Central memory CD8-positive, alpha-beta T cell (primary cell): ENCODE data around the gene CD72.

Source experiments
- ATAC-seq: fragments of 150-1000 bp; cut with Tn5 transposase; replicated peaks from 2 replicates; pipeline ENCODE4 v1.10.0; 2022; ENCODE audit warnings: mild to moderate bottlenecking, moderate FRiP score, moderate number of reproducible peaks; ENCODE audit not compliant: poor library complexity, severe bottlenecking; ENCODE audit errors: extremely low read depth
- DNase-seq, 2 donors: peaks; one replicate each; pipeline ENCODE4 v3.0.0; 2021; ENCODE audit warnings: low spot score in 2 of 2
- H3K27ac Mint-ChIP-seq: one replicate; pipeline ENCODE4 v1.8.0; 2022; ENCODE audit warnings: low read depth, mild to moderate bottlenecking, moderate library complexity, mixed read lengths
- H3K27me3 Mint-ChIP-seq: one replicate; pipeline ENCODE4 v1.8.0; 2022; ENCODE audit warnings: mixed read lengths
- H3K36me3 Mint-ChIP-seq: one replicate; pipeline ENCODE4 v1.8.0; 2022; ENCODE audit warnings: mild to moderate bottlenecking, moderate library complexity, mixed read lengths; ENCODE audit not compliant: insufficient read depth
- H3K4me1 Mint-ChIP-seq: one replicate; pipeline ENCODE4 v1.8.0; 2022; ENCODE audit warnings: mixed read lengths
- H3K4me3 Mint-ChIP-seq: one replicate; pipeline ENCODE4 v1.8.0; 2022; ENCODE audit warnings: mild to moderate bottlenecking, moderate library complexity, mixed read lengths
- H3K9me3 Mint-ChIP-seq: one replicate; pipeline ENCODE4 v1.8.0; 2022; ENCODE audit warnings: mixed read lengths

The CD72 gene

DNA sequence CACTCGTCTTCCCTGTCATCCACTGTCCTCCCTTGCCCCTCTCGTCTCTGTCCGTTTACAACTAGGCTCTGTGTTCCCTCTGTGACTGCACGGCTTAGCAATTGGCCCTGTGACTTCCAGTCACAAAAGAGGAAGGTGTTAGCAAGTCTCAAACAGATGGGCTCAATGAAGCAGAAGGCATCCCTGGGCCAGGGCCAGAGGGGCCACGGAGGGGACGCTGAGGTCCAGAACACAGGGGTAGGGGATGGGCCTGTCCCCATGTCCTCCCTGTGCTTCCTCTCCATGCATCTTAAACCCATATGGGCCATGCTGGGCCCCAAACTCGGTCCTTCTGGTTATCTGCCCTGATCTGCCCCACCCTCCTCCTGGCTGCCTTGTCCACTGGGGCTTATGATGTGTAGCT, at the start of gene CD72:
Gene CD72 (minus strand): TSS at position 89 of the 403 bp plus-strand sequence. CDS start 110 bp downstream, outside the sequence.
- DNase-seq (no peak), ATAC-seq (no peak)
- H3K27ac Mint-ChIP-seq = peak within 1 kb of the TSS; percentile 96
- H3K36me3 Mint-ChIP-seq = peaks cover 6% of the 10 kb centered on the region
- peaks cover 42% of the 10 kb centered on the region for H3K4me1 Mint-ChIP-seq
- H3K9me3 Mint-ChIP-seq = no peaks in the 10 kb centered on the region
- peak within 1 kb of the TSS; percentile 86 for H3K4me3 Mint-ChIP-seq
- H3K27me3 Mint-ChIP-seq = no peaks in the 10 kb centered on the region

DNA sequence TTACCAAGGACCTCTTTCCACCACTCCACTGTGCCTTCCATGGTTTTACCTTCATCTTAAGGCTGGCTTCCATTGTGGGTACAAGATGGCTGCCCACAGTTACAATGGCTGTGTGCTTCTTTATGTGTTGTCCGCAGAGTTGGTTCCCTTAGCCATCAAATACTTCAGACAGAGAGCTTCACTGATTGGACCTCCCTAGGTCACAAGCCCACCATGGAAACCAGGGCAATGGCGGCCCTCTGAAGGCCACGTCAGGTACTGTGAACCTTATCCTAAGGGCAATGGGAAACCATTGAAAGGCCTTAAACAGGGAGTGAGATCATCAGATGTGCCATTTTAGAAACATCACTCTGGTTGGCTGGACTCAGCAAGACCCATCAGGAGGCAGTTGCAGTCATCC, 49.7 kb upstream of the CD72 start:
- Mint-ChIP-seq H3K9me3 (no peaks in the 10 kb centered on the region), H3K4me1 (peaks cover 34% of the 10 kb centered on the region), H3K27ac (no peak overlapping the region), H3K36me3 (no peaks in the 10 kb centered on the region), H3K27me3 (no peaks in the 10 kb centered on the region), H3K4me3 (no peak overlapping the region)
- DNase-seq = no peak
- no peak for ATAC-seq

DNA sequence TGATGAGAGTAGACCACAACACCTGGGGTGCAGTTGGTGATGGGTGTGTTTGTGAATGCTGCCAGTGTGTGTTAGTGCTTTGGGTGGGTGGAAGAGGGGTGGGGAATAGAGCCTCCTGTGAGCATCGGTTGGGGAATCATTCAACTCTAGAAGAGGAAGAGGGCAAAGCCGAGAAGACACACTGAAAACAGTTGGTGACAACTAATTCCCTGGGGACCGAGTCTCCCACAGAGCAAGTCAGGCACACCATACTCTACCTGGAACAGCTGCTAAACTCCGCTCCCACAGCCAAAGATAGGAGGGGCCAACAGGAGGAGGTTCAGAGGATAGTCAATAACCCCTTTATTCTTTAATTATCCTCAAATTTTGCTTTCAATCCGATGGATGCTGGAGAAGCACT, 48.3 kb upstream of the CD72 start:
- no peak for ATAC-seq
- H3K27ac Mint-ChIP-seq = no peak overlapping the region
- DNase-seq = no peak
- H3K36me3 Mint-ChIP-seq = peaks cover 3% of the 10 kb centered on the region
- H3K4me3 Mint-ChIP-seq = peak overlapping the region; percentile 5
- peaks cover 48% of the 10 kb centered on the region for H3K4me1 Mint-ChIP-seq
- no peaks in the 10 kb centered on the region for H3K27me3 Mint-ChIP-seq
- H3K9me3 Mint-ChIP-seq = no peaks in the 10 kb centered on the region

- no peak for ATAC-seq
- H3K27ac Mint-ChIP-seq = no peak overlapping the region
- H3K9me3 Mint-ChIP-seq = no peaks in the 10 kb centered on the region
- peaks cover 6% of the 10 kb centered on the region for H3K36me3 Mint-ChIP-seq
- no peak for DNase-seq
- peaks cover 48% of the 10 kb centered on the region for H3K4me1 Mint-ChIP-seq
- no peaks in the 10 kb centered on the region for H3K27me3 Mint-ChIP-seq
- peak overlapping the region; percentile 82 for H3K4me3 Mint-ChIP-seq
Measured at GRCh38 chr9:35666045-35666444, 47.8 kb upstream of the CD72 start.

DNA sequence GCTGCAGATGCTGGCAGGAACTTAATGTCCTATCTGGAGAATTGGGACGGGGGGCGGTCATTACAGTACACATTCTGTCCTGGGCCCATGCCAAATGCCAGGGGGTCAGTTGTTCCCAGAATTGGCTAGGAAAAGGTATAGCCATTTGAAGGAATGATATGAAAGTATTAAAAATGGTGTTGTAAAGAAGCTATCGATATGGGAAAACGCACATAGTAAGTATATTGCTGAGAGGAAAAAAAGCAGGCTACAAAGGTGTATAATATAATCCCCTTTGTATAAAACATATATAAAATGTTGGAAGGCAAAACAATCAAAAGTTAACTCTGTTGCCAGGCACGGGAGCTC, 47.2 kb upstream of the CD72 start:
- H3K27me3 Mint-ChIP-seq = no peaks in the 10 kb centered on the region
- ATAC-seq (no peak), DNase-seq (no peak)
- H3K4me3 Mint-ChIP-seq = peak overlapping the region; percentile 82
- peaks cover 9% of the 10 kb centered on the region for H3K36me3 Mint-ChIP-seq
- H3K9me3 Mint-ChIP-seq = no peaks in the 10 kb centered on the region
- no peak overlapping the region for H3K27ac Mint-ChIP-seq
- peaks cover 53% of the 10 kb centered on the region for H3K4me1 Mint-ChIP-seq

GRCh38 chr9:35664531-35665470, 46.6 kb upstream of the CD72 start, which contains the start of gene ARHGEF39:
TSS of gene ARHGEF39 (minus strand) at chr9:35665195. CDS start at chr9:35665169, 26 bp downstream.
- Mint-ChIP-seq H3K4me3 (peak within 1 kb of the TSS; percentile 82), H3K4me1 (peaks cover 58% of the 10 kb centered on the region), H3K27ac (peak within 1 kb of the TSS; percentile 52), H3K27me3 (no peaks in the 10 kb centered on the region), H3K36me3 (peaks cover 12% of the 10 kb centered on the region), H3K9me3 (no peaks in the 10 kb centered on the region)
- ATAC-seq (peak; percentile 59), DNase-seq (peak in 1 of 2 donors; percentile 37)

DNA sequence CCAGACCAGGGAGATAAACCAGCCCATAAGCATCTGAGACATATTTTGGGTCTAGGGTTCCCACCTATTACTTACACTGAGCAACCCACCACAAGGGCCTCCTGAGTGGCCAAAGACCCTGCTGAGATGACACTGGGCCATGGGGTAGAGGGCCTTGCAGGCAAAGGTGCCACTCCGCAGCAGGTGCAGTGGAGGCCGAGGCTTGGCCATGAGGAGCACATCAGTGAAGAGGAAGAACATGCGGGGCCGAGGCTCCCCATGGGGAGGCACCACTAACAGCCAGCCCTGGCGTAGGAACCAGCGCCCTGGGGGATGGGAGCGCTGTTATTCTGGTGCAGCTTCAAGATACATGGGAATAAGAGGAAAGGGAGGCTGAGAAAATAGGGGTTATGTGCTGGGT, 44.2 kb upstream of the CD72 start:
- Mint-ChIP-seq H3K9me3 (no peaks in the 10 kb centered on the region), H3K27ac (peak overlapping the region; percentile 50), H3K4me1 (peaks cover 77% of the 10 kb centered on the region), H3K4me3 (no peak overlapping the region), H3K36me3 (peaks cover 34% of the 10 kb centered on the region), H3K27me3 (no peaks in the 10 kb centered on the region)
- no peak for ATAC-seq
- no peak for DNase-seq

GRCh38 chr9:35661756-35662350, 43.6 kb upstream of the CD72 start:
- DNase-seq = peak in 1 of 2 donors; percentile 29
- peaks cover 40% of the 10 kb centered on the region for H3K36me3 Mint-ChIP-seq
- no peaks in the 10 kb centered on the region for H3K9me3 Mint-ChIP-seq
- peak; percentile 11 for ATAC-seq
- H3K4me1 Mint-ChIP-seq = peaks cover 83% of the 10 kb centered on the region
- H3K27me3 Mint-ChIP-seq = no peaks in the 10 kb centered on the region
- H3K4me3 Mint-ChIP-seq = peak overlapping the region; percentile 57
- peak overlapping the region; percentile 50 for H3K27ac Mint-ChIP-seq

DNA sequence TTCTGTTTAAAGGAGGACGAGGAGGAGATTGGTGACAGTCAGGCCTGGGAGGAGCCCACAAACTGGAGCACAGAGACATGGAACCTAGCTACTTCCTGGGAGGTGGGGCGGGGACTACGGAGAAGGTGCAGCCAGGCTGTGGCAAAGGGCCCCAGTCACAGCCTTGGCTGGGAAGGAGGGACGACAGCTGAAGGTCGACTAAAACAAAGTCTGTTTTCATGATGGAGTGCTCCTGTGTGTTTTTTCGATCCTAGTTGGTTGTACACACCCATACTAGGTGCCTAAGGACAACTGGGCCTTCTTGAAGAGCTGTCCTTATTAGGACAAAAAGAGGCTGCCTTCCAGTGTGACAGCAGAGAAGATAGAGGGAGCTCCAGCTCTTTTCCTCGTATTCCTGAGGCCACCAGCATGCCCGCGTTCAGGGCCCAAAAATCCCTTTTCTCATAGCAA, 42.8 kb upstream of the CD72 start:
- DNase-seq (no peak), ATAC-seq (no peak)
- Mint-ChIP-seq H3K4me3 (peak overlapping the region; percentile 20), H3K4me1 (peaks cover 85% of the 10 kb centered on the region), H3K9me3 (no peaks in the 10 kb centered on the region), H3K27me3 (no peaks in the 10 kb centered on the region), H3K27ac (peak overlapping the region; percentile 50), H3K36me3 (peaks cover 44% of the 10 kb centered on the region)

GRCh38 chr9:35659340-35659739, 41.1 kb upstream of the CD72 start:
- ATAC-seq (no peak), DNase-seq (no peak)
- Mint-ChIP-seq H3K4me3 (peak overlapping the region; percentile 91), H3K36me3 (peaks cover 44% of the 10 kb centered on the region), H3K4me1 (peaks cover 72% of the 10 kb centered on the region), H3K9me3 (no peaks in the 10 kb centered on the region), H3K27me3 (no peaks in the 10 kb centered on the region), H3K27ac (peak overlapping the region; percentile 100)

DNA sequence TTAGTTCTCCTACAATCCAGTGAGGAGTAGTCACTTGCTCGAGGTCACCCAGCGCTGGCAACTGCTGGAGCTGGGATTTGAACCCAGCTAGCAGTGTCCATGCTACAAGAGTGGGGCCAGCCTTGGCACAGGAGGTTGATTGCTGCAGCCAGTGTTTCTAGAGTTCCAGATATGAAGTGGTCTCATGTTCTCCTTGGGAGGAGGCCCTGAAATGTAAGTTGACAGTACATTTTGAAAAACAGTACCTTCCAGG, 40.7 kb upstream of the CD72 start:
- ATAC-seq (no peak), DNase-seq (no peak)
- peak overlapping the region; percentile 91 for H3K4me3 Mint-ChIP-seq
- H3K4me1 Mint-ChIP-seq = peaks cover 68% of the 10 kb centered on the region
- no peaks in the 10 kb centered on the region for H3K9me3 Mint-ChIP-seq
- peaks cover 44% of the 10 kb centered on the region for H3K36me3 Mint-ChIP-seq
- peak overlapping the region; percentile 100 for H3K27ac Mint-ChIP-seq
- H3K27me3 Mint-ChIP-seq = no peaks in the 10 kb centered on the region

GRCh38 chr9:35658137-35658967, 40.1 kb upstream of the CD72 start, which contains the start of gene CCDC107:
TSS of gene CCDC107 (plus strand) at chr9:35658292. CDS start at chr9:35658380, 88 bp downstream.
- Mint-ChIP-seq H3K27me3 (no peaks in the 10 kb centered on the region), H3K27ac (peak within 1 kb of the TSS; percentile 100), H3K9me3 (no peaks in the 10 kb centered on the region), H3K4me3 (peak within 1 kb of the TSS; percentile 91), H3K4me1 (peaks cover 66% of the 10 kb centered on the region), H3K36me3 (peaks cover 44% of the 10 kb centered on the region)
- peak; percentile 75 to 81 for DNase-seq
- peak; percentile 53 for ATAC-seq
